Measurements from ENCODE around the gene MAGI2. TPM values are rescaled to one million over a fixed set of nuclear protein-coding genes. Genes with fewer than 3 reads are reported as not detected.
A peak's percentile ranks its signal among the peaks of the same experiment; 100 is the strongest.

The MAGI2 gene
- total RNA-seq, 1 donor from 2014 or later: 10.7 TPM

- Mint-ChIP-seq H3K4me1 (ENCODE audit: unreplicated experiment) (no peaks in the 10 kb centered on the region), H3K27me3 (ENCODE audit: unreplicated experiment) (no peaks in the 10 kb centered on the region), H3K36me3 (ENCODE audit: unreplicated experiment) (no peaks in the 10 kb centered on the region), H3K9me3 (ENCODE audit: unreplicated experiment) (no peaks in the 10 kb centered on the region), H3K27ac (ENCODE audit: unreplicated experiment) (no peak overlapping the region), H3K4me3 (ENCODE audit: unreplicated experiment) (no peak overlapping the region)
- TF ChIP-seq CTCF (IDR thresholded peaks at IDR 0.05): no peak
- no peak for DNase-seq (ENCODE audit: extremely low spot score, unreplicated experiment)
Observed at GRCh38 chr7:78779788-78780187, 673.7 kb downstream of the MAGI2 start.

- no peaks in the 10 kb centered on the region for H3K4me1 Mint-ChIP-seq (ENCODE audit: unreplicated experiment)
- peaks cover 3% of the 10 kb centered on the region for H3K27me3 Mint-ChIP-seq (ENCODE audit: unreplicated experiment)
- no peak for TF ChIP-seq CTCF (IDR thresholded peaks at IDR 0.05)
- H3K36me3 Mint-ChIP-seq (ENCODE audit: unreplicated experiment): no peaks in the 10 kb centered on the region
- H3K9me3 Mint-ChIP-seq (ENCODE audit: unreplicated experiment): no peaks in the 10 kb centered on the region
- no peak overlapping the region for H3K4me3 Mint-ChIP-seq (ENCODE audit: unreplicated experiment)
- no peak overlapping the region for H3K27ac Mint-ChIP-seq (ENCODE audit: unreplicated experiment)
- DNase-seq (ENCODE audit: extremely low spot score, unreplicated experiment): no peak
Observed at GRCh38 chr7:78777829-78778228, 675.6 kb downstream of the MAGI2 start.

GRCh38 chr7:78770422-78771410, 682.8 kb downstream of the MAGI2 start:
- no peaks in the 10 kb centered on the region for H3K9me3 Mint-ChIP-seq (ENCODE audit: unreplicated experiment)
- H3K27ac Mint-ChIP-seq (ENCODE audit: unreplicated experiment): no peak overlapping the region
- TF ChIP-seq CTCF (IDR thresholded peaks at IDR 0.05): no peak
- H3K4me3 Mint-ChIP-seq (ENCODE audit: unreplicated experiment): peak overlapping the region; percentile 63
- H3K4me1 Mint-ChIP-seq (ENCODE audit: unreplicated experiment): peaks cover 10% of the 10 kb centered on the region
- peaks cover 21% of the 10 kb centered on the region for H3K27me3 Mint-ChIP-seq (ENCODE audit: unreplicated experiment)
- no peaks in the 10 kb centered on the region for H3K36me3 Mint-ChIP-seq (ENCODE audit: unreplicated experiment)
- no peak for DNase-seq (ENCODE audit: extremely low spot score, unreplicated experiment)

GRCh38 chr7:78769481-78770101, 683.9 kb downstream of the MAGI2 start:
- Mint-ChIP-seq H3K27me3 (ENCODE audit: unreplicated experiment) (peaks cover 21% of the 10 kb centered on the region), H3K4me3 (ENCODE audit: unreplicated experiment) (no peak overlapping the region), H3K4me1 (ENCODE audit: unreplicated experiment) (peaks cover 10% of the 10 kb centered on the region), H3K36me3 (ENCODE audit: unreplicated experiment) (no peaks in the 10 kb centered on the region), H3K9me3 (ENCODE audit: unreplicated experiment) (no peaks in the 10 kb centered on the region), H3K27ac (ENCODE audit: unreplicated experiment) (no peak overlapping the region)
- no peak for DNase-seq (ENCODE audit: extremely low spot score, unreplicated experiment)
- no peak for TF ChIP-seq CTCF (IDR thresholded peaks at IDR 0.05)

GRCh38 chr7:78768859-78769258, 684.6 kb downstream of the MAGI2 start:
- Mint-ChIP-seq H3K36me3 (ENCODE audit: unreplicated experiment) (no peaks in the 10 kb centered on the region), H3K27me3 (ENCODE audit: unreplicated experiment) (peaks cover 19% of the 10 kb centered on the region), H3K4me3 (ENCODE audit: unreplicated experiment) (no peak overlapping the region), H3K4me1 (ENCODE audit: unreplicated experiment) (peaks cover 10% of the 10 kb centered on the region), H3K27ac (ENCODE audit: unreplicated experiment) (no peak overlapping the region), H3K9me3 (ENCODE audit: unreplicated experiment) (no peaks in the 10 kb centered on the region)
- no peak for TF ChIP-seq CTCF (IDR thresholded peaks at IDR 0.05)
- DNase-seq (ENCODE audit: extremely low spot score, unreplicated experiment): no peak

All from osteocyte (in vitro differentiated cells).